ENCODE results near the gene CNTROB. TPM values are rescaled to one million over a fixed set of nuclear protein-coding genes. Genes with fewer than 3 reads are reported as not detected.

The CNTROB gene
- total RNA-seq, 1 experiment from 2014 or later = 27.5 TPM

- Histone ChIP-seq H3K79me2 (ENCODE audit: low read length) (no peaks in the 10 kb centered on the region), H3K4me3 (ENCODE audit: low read length) (no peak overlapping the region), H4K20me1 (ENCODE audit: low read length) (no peaks in the 10 kb centered on the region), H3K4me2 (ENCODE audit: low read length) (no peak overlapping the region), H3K9me3 (ENCODE audit: low read length) (no peaks in the 10 kb centered on the region), H3K9me2 (replicated peaks; ENCODE audit: low read length) (no peaks in the 10 kb centered on the region), H2AFZ (ENCODE audit: low read length) (no peak overlapping the region), H3K9ac (ENCODE audit: low read length) (no peak overlapping the region), H3K36me3 (ENCODE audit: low read depth, low read length) (no peaks in the 10 kb centered on the region), H3K4me1 (ENCODE audit: insufficient read depth, low read length) (peaks cover 4% of the 10 kb centered on the region), H3K27ac (ENCODE audit: low read length) (no peak overlapping the region), H3F3A (ENCODE audit: low read length, unreplicated experiment) (no peaks in the 10 kb centered on the region), H3K27me3 (ENCODE audit: low read length) (no peaks in the 10 kb centered on the region)
- ChIA-PET POLR2A (ENCODE audit: unreplicated experiment) (no interaction called here), CTCF (interaction anchor here (0.5 kb wide), 1 partner anchor 30 kb away, joined by 6 read pairs; no protein-coding TSS in a partner anchor)
- intact Hi-C loops (cut with micrococcal nuclease) = no loop called here
- BruUV-seq (replicated peaks) = no TSS peak
- TF ChIP-seq EZH2 (IDR thresholded peaks at IDR 0.05; ENCODE audit: low read length, unreplicated experiment) = no peak
- no peak for TF ChIP-seq CTCF (conservative IDR thresholded peaks at IDR 0.05; ENCODE audit: low read depth, low read length)
- no peak for TF ChIP-seq EZH2phosphoT487 (IDR thresholded peaks at IDR 0.05; ENCODE audit: borderline replicate concordance, low read length)
- DNase-seq (no peak), ATAC-seq (no peak)
Observed at GRCh38 chr17:7959503-7960253, 27.7 kb downstream of the CNTROB start.

GRCh38 chr17:7961421-7961820 lies 29.4 kb downstream of the CNTROB start:
- H3K27me3 ChIP-seq (ENCODE audit: low read length) = no peaks in the 10 kb centered on the region
- H2AFZ ChIP-seq (ENCODE audit: low read length) = no peak overlapping the region
- no peaks in the 10 kb centered on the region for H4K20me1 ChIP-seq (ENCODE audit: low read length)
- DNase-seq = no peak
- no peaks in the 10 kb centered on the region for H3F3A ChIP-seq (ENCODE audit: low read length, unreplicated experiment)
- H3K4me3 ChIP-seq (ENCODE audit: low read length) = no peak overlapping the region
- no peak overlapping the region for H3K9ac ChIP-seq (ENCODE audit: low read length)
- ChIA-PET CTCF (no interaction called here), POLR2A (ENCODE audit: unreplicated experiment) (no interaction called here)
- no peak overlapping the region for H3K4me2 ChIP-seq (ENCODE audit: low read length)
- H3K9me3 ChIP-seq (ENCODE audit: low read length) = no peaks in the 10 kb centered on the region
- no peak for ATAC-seq
- no peaks in the 10 kb centered on the region for H3K79me2 ChIP-seq (ENCODE audit: low read length)
- no peak for TF ChIP-seq EZH2 (IDR thresholded peaks at IDR 0.05; ENCODE audit: low read length, unreplicated experiment)
- no peak for TF ChIP-seq CTCF (conservative IDR thresholded peaks at IDR 0.05; ENCODE audit: low read depth, low read length)
- TF ChIP-seq EZH2phosphoT487 (IDR thresholded peaks at IDR 0.05; ENCODE audit: borderline replicate concordance, low read length) = no peak
- intact Hi-C loops (cut with micrococcal nuclease) = no loop called here
- H3K27ac ChIP-seq (ENCODE audit: low read length) = no peak overlapping the region
- H3K9me2 ChIP-seq (replicated peaks; ENCODE audit: low read length) = no peaks in the 10 kb centered on the region
- BruUV-seq (replicated peaks) = no TSS peak
- H3K4me1 ChIP-seq (ENCODE audit: insufficient read depth, low read length) = peaks cover 4% of the 10 kb centered on the region
- H3K36me3 ChIP-seq (ENCODE audit: low read depth, low read length) = no peaks in the 10 kb centered on the region

GRCh38 chr17:7967751-7968150 lies 35.7 kb downstream of the CNTROB start:
- Histone ChIP-seq H3K4me3 (ENCODE audit: low read length) (no peak overlapping the region), H3K4me2 (ENCODE audit: low read length) (no peak overlapping the region), H3K9me3 (ENCODE audit: low read length) (no peaks in the 10 kb centered on the region), H3K27me3 (ENCODE audit: low read length) (no peaks in the 10 kb centered on the region), H3K27ac (ENCODE audit: low read length) (no peak overlapping the region), H3K36me3 (ENCODE audit: low read depth, low read length) (no peaks in the 10 kb centered on the region), H3K79me2 (ENCODE audit: low read length) (no peaks in the 10 kb centered on the region), H4K20me1 (ENCODE audit: low read length) (no peaks in the 10 kb centered on the region), H3K9ac (ENCODE audit: low read length) (no peak overlapping the region), H2AFZ (ENCODE audit: low read length) (no peak overlapping the region), H3K4me1 (ENCODE audit: insufficient read depth, low read length) (no peaks in the 10 kb centered on the region), H3F3A (ENCODE audit: low read length, unreplicated experiment) (no peaks in the 10 kb centered on the region), H3K9me2 (replicated peaks; ENCODE audit: low read length) (no peaks in the 10 kb centered on the region)
- DNase-seq (no peak), ATAC-seq (no peak)
- BruUV-seq (replicated peaks) = no TSS peak
- POLR2A ChIA-PET (ENCODE audit: unreplicated experiment) = no interaction called here
- CTCF ChIA-PET = no interaction called here
- intact Hi-C loops (cut with micrococcal nuclease) = no loop called here
- TF ChIP-seq CTCF (conservative IDR thresholded peaks at IDR 0.05; ENCODE audit: low read depth, low read length) (no peak), EZH2 (IDR thresholded peaks at IDR 0.05; ENCODE audit: low read length, unreplicated experiment) (no peak), EZH2phosphoT487 (IDR thresholded peaks at IDR 0.05; ENCODE audit: borderline replicate concordance, low read length) (no peak)

Measured in PC-3 (cell line).